Endometrial microvascular endothelial cells (primary cell): ENCODE data around the gene PTPRD. TPM values are rescaled to one million over a fixed set of nuclear protein-coding genes. Genes with fewer than 3 reads are reported as not detected.

ENCODE experiments used
- in situ Hi-C: cut with HindIII; loops from 2 replicates; pipeline ENCODE4 v1.10.0; 2017; ENCODE audit warnings: low sequenced_read_pairs, low pct_unique_long_range_greater_than_20kb; ENCODE audit errors: inconsistent ontology term
- total RNA-seq: library from RNA; depleted of rRNA; stranded (reverse); fragments of >200 nt; gene quantifications from one replicate; pipeline ENCODE4 v1.2.3, GENCODE V29; 2015; ENCODE audit errors: inconsistent ontology term

Gene PTPRD
- total RNA-seq, 1 donor from 2014 or later = under 0.01 TPM

- in situ Hi-C loops = no loop called here
Observed at GRCh38 chr9:9223175-9223574, 1389.6 kb downstream of the PTPRD start.

DNA sequence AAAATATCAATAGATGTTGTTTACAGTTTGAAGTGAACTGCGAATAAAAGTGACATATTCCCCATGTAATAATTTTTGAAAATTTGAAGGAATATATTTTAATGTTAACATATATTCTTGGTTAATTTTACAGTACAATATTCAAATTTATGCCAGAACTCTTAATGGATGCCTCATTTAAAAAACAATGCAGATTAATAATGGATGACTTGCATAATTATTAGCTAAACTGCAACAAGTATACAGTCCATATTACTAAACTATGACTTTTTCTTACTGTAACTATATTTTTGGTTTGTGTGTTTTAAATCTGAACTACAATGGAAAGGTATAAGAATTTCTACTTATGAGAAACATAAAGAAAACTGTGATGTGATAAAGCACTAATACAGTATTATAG is 1390.1 kb downstream of the PTPRD start:
- in situ Hi-C loops = no loop called here

- in situ Hi-C loops = no loop called here
Observed at GRCh38 chr9:9216934-9217333, 1395.9 kb downstream of the PTPRD start.

- in situ Hi-C loops = no loop called here
Observed at GRCh38 chr9:9215050-9215449, 1397.8 kb downstream of the PTPRD start.

DNA sequence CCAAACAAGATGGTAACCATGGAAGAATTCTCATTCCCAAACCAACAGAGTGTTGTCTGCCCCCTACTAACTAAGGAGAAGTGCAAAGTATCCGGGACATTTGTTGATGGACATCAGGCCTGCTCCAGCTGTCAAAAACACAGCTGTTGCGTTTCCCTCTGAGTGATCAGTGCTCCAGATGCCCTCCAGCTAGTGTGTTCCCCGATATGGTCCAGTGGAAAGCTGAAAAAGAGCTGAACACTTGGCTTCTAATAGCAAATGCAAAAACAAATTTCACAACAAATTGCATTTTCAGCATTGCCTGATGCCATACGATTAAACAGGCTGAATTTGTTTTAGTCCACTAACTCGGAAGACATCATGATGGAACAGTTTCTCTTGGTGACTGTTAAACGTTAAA is 1398.7 kb downstream of the PTPRD start:
- in situ Hi-C loops = no loop called here

- in situ Hi-C loops = no loop called here
Observed at GRCh38 chr9:9212963-9213362, 1399.8 kb downstream of the PTPRD start.

GRCh38 chr9:9202276-9202675 is 1410.5 kb downstream of the PTPRD start:
- in situ Hi-C loops = no loop called here

GRCh38 chr9:9186086-9186485 is 1426.7 kb downstream of the PTPRD start:
- in situ Hi-C loops = no loop called here

DNA sequence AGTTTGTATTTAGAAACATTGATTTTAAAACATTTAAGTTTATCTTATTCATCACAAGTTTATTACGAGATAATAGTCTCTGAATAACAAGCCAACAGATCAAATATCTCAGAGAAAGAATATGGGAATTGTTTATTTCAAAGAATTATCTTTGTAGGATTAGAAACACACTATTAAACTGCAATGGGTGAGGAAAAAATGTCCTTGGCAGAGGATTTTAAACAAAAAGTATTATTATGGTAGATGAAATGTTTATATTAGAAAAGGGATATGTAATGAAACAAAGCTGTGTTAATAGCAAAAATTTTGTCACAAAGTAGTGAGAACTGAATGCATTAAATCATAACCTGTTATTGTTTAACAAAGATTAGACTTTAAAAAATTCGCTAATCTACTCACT is 1430.4 kb downstream of the PTPRD start:
- in situ Hi-C loops = no loop called here

DNA sequence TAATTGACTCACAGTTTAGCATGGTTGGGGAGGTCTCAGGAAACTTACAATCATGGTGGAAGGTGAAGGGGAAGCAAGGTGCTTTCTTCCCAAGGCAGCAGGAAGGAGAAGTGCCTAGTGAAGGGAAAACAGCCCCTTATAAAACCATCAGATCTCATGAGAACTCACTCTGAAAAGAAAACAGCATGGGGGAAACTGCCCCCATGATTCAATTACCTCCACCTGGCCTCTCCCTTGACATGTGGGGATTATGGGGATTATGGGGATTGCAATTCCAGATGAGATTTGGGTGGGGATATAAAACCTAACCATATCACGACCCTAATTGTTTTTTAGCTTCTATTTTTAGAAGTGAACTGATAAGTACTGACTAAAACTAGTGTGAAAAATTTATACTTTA is 1435.7 kb downstream of the PTPRD start:
- in situ Hi-C loops = no loop called here

- in situ Hi-C loops = no loop called here
Observed at GRCh38 chr9:9174358-9174757, 1438.4 kb downstream of the PTPRD start.

GRCh38 chr9:9173264-9173663 is 1439.5 kb downstream of the PTPRD start:
- in situ Hi-C loops = no loop called here

DNA sequence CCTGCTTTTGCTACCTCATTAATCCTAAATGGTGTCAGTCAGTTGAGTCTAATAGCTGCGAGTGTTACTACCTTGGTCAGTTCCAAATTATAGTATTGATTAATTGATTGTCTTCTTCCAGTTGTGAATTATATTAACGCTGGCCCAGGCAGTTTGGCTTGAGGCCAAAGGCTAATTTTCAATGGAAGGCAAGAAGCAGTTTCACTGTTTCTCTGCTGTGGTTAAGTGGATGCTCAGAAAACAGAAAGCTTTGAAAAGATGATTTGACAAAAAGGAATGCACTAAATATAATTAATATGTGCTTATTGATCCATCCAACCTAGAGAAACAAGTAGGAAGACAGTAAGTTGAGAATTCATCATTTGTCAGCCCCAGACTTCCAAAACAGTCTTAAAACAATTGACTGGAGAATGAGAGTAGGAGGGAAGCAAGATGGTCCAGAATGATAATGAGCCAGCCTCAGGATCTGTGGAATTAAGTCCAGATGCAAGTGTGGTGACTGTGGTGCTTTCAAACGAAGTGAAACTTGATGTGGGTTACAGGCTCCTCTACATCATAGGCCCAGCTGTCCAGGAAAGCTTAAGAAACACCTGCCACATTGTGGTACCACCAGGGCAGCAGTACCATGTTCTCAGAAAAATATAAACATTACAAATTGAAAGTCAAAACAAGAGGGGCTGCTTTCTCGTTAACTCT is 1442.2 kb downstream of the PTPRD start:
- in situ Hi-C loops = no loop called here

GRCh38 chr9:9142001-9142400 is 1470.8 kb downstream of the PTPRD start:
- in situ Hi-C loops = no loop called here

- in situ Hi-C loops = no loop called here
Observed at GRCh38 chr9:9133526-9133925, 1479.3 kb downstream of the PTPRD start.

DNA sequence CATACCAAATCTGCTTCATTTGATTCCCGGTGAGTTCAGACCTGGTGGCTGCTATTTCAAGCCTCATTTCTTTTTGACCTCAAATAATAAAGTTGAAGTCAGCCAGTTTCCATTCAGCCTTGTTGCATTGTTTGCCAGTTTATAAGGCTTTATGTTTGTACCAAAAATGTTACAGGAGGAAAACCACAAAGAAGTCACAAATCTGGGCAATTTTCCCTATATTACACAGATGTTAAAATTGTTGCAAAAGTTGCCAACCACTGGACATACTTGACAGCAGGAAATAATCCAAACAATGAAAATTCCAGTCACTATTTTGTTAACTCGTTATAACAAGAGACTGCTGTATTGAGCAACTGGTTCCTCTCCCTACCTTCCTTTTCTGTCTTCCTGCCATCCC is 1488.2 kb downstream of the PTPRD start:
- in situ Hi-C loops = no loop called here

GRCh38 chr9:9122230-9122875 is 1490.4 kb downstream of the PTPRD start:
- in situ Hi-C loops = no loop called here

DNA sequence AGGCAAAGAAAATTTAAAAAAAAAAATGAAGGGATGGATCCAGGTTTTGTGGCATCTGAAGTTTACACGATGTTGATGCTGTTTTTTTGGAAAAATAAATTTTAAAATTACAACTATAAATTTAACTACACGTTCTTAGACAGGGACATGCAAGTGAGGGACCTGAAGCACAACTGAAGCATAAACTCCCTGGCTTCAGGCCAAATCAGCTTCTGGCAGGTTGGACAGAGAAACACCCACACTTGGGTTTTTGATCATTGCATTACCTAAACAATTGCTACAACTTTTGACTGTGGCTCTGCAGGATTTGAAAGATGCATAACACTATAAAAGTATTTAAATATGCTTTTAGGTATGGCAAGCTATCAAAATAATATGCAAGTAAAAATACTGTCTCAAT is 1494.9 kb downstream of the PTPRD start:
- in situ Hi-C loops = no loop called here

GRCh38 chr9:9112001-9112720 is 1500.6 kb downstream of the PTPRD start:
- in situ Hi-C loops = no loop called here

DNA sequence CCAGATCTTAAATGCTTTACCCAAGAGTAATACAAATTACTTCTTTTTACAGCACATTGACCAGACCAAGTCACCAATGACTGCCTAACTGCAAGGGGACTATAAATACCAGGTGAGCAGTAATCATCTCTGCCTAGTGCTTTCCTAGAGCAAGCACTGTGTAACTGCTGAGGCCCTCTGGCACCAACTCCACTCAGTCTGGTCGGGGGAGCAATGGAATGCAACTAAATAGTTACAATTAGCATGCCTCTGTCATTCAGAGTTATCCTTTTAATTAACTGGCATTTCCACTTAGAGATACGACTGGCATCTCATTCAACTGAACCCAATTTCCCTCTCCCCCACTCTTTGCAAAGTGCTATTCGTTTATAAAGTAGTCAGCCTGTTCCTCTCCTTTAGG is 1504.2 kb downstream of the PTPRD start:
- in situ Hi-C loops = no loop called here
